ENCODE data around the gene EDRF1.

DNA sequence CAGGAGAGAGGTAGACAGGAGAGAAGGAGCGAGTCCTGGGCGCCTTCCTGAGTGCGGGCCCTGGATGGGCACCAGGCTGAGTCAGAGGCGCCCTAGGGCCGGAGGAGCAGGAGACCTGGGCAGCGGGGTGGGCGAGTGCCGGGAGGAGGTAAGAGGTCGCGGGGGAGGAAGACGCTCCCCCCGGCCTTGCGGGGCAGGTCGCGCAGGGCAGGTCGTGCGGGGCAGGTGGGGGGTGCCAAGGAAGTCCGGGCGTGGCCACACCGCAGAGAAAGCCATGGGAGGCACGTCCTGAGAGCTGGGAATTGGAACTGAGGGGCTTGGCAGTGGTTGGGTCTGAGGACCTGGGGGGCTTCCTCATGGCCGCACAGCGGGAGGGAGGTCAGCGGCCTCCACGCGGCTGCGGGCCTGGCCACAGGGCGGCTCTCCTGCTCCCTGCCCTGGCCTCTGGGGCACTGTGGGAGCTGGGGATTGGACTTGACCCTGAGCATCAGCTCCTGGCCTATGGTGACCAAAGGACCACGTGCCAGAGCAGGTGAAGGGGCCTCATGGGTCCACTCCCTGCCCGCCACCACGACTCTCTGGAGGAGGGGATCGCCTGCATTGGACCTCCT is 55.2 kb downstream of the EDRF1 start:
- TF ChIP-seq, protein P1, sequence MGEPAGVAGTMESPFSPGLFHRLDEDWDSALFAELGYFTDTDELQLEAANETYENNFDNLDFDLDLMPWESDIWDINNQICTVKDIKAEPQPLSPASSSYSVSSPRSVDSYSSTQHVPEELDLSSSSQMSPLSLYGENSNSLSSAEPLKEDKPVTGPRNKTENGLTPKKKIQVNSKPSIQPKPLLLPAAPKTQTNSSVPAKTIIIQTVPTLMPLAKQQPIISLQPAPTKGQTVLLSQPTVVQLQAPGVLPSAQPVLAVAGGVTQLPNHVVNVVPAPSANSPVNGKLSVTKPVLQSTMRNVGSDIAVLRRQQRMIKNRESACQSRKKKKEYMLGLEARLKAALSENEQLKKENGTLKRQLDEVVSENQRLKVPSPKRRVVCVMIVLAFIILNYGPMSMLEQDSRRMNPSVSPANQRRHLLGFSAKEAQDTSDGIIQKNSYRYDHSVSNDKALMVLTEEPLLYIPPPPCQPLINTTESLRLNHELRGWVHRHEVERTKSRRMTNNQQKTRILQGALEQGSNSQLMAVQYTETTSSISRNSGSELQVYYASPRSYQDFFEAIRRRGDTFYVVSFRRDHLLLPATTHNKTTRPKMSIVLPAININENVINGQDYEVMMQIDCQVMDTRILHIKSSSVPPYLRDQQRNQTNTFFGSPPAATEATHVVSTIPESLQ (CRISPR knock-in tag; IDR thresholded peaks at IDR 0.05), result no peak
- TF ChIP-seq, protein P2, sequence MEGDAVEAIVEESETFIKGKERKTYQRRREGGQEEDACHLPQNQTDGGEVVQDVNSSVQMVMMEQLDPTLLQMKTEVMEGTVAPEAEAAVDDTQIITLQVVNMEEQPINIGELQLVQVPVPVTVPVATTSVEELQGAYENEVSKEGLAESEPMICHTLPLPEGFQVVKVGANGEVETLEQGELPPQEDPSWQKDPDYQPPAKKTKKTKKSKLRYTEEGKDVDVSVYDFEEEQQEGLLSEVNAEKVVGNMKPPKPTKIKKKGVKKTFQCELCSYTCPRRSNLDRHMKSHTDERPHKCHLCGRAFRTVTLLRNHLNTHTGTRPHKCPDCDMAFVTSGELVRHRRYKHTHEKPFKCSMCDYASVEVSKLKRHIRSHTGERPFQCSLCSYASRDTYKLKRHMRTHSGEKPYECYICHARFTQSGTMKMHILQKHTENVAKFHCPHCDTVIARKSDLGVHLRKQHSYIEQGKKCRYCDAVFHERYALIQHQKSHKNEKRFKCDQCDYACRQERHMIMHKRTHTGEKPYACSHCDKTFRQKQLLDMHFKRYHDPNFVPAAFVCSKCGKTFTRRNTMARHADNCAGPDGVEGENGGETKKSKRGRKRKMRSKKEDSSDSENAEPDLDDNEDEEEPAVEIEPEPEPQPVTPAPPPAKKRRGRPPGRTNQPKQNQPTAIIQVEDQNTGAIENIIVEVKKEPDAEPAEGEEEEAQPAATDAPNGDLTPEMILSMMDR (IDR thresholded peaks at IDR 0.05), result no peak
- TF ChIP-seq, protein P3, sequence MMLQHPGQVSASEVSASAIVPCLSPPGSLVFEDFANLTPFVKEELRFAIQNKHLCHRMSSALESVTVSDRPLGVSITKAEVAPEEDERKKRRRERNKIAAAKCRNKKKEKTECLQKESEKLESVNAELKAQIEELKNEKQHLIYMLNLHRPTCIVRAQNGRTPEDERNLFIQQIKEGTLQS (CRISPR knock-in tag; conservative IDR thresholded peaks at IDR 0.05), result no peak
- TF ChIP-seq, protein P4, sequence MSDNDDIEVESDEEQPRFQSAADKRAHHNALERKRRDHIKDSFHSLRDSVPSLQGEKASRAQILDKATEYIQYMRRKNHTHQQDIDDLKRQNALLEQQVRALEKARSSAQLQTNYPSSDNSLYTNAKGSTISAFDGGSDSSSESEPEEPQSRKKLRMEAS (CRISPR knock-in tag; IDR thresholded peaks at IDR 0.05), result no peak
- TF ChIP-seq, protein P5, sequence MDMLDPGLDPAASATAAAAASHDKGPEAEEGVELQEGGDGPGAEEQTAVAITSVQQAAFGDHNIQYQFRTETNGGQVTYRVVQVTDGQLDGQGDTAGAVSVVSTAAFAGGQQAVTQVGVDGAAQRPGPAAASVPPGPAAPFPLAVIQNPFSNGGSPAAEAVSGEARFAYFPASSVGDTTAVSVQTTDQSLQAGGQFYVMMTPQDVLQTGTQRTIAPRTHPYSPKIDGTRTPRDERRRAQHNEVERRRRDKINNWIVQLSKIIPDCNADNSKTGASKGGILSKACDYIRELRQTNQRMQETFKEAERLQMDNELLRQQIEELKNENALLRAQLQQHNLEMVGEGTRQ (CRISPR knock-in tag; IDR thresholded peaks at IDR 0.05), result no peak
- TF ChIP-seq NR3C1 (CRISPR knock-in tag; conservative IDR thresholded peaks at IDR 0.05; ENCODE audit: low read depth), result no peak
- TF ChIP-seq SMAD4 (CRISPR knock-in tag; IDR thresholded peaks at IDR 0.05), result no peak
- no peak for TF ChIP-seq FOXJ3 (CRISPR knock-in tag; IDR thresholded peaks at IDR 0.05; ENCODE audit: borderline replicate concordance)
- TF ChIP-seq FOXK1 (CRISPR knock-in tag; IDR thresholded peaks at IDR 0.05), result no peak
